Measurements from ENCODE around the gene AFTPH.

DNA sequence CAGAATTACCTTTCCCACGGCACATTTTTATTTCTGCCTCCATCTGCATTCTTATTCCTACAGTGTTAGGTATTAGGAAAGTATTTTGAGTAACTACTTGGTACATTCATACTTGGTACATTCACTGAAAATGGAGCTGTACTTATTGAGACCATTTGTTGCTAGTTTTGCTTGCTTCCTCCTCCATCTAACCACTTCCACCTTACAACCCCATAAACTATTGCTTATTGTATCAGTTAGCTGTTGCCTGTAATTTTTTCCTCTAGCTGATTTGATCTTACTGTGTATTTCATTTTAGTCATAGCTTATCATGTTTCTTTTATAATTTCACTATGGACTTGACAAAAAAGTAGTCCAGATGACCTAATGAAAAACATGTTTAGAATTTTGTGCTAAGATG lies 50.7 kb downstream of the AFTPH start:
- TF ChIP-seq POLR2AphosphoS5 (IDR thresholded peaks at IDR 0.05) (no peak), POLR2A (IDR thresholded peaks at IDR 0.05) (no peak)
- TF ChIP-seq, protein P1, sequence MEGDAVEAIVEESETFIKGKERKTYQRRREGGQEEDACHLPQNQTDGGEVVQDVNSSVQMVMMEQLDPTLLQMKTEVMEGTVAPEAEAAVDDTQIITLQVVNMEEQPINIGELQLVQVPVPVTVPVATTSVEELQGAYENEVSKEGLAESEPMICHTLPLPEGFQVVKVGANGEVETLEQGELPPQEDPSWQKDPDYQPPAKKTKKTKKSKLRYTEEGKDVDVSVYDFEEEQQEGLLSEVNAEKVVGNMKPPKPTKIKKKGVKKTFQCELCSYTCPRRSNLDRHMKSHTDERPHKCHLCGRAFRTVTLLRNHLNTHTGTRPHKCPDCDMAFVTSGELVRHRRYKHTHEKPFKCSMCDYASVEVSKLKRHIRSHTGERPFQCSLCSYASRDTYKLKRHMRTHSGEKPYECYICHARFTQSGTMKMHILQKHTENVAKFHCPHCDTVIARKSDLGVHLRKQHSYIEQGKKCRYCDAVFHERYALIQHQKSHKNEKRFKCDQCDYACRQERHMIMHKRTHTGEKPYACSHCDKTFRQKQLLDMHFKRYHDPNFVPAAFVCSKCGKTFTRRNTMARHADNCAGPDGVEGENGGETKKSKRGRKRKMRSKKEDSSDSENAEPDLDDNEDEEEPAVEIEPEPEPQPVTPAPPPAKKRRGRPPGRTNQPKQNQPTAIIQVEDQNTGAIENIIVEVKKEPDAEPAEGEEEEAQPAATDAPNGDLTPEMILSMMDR (IDR thresholded peaks at IDR 0.05): no peak
